NT2/D1 (cell line): ENCODE results near the gene SYT2.

Experiments used
- SUZ12 ChIP-seq: IDR thresholded peaks from 2 replicates; pipeline ENCODE4 v1.6.1; 2011; ENCODE audit not compliant: insufficient read length, insufficient read depth; ENCODE audit errors: extremely low read depth
- YY1 ChIP-seq: IDR thresholded peaks from 2 replicates; pipeline ENCODE4 v1.6.1; 2011; ENCODE audit not compliant: insufficient read length, insufficient read depth

GRCh38 chr1:202627841-202628565, 82.3 kb downstream of the SYT2 start:
- TF ChIP-seq YY1 (no peak), SUZ12 (no peak)
